Mammary epithelial cell (primary cell): ENCODE measurements around the gene CCDC51.

Experiments
- EZH2 ChIP-seq: IDR thresholded peaks from 2 replicates; pipeline ENCODE4 v1.6.1; 2012; ENCODE audit warnings: low read length, inconsistent platforms, borderline replicate concordance
- TF ChIP-seq, protein P1 (sequence below), 2 donors: IDR thresholded peaks in 1 of 2; conservative IDR thresholded peaks in 1 of 2; 2 replicates each; pipeline ENCODE4 v1.5.1; 2011 to 2012; ENCODE audit warnings: inconsistent platforms in 2 of 2, low read length in 2 of 2, mild to moderate bottlenecking in 2 of 2, control low read depth in 1 of 2, low read depth in 1 of 2; ENCODE audit not compliant: insufficient read depth in 1 of 2; ENCODE audit errors: extremely low read depth in 1 of 2

DNA sequence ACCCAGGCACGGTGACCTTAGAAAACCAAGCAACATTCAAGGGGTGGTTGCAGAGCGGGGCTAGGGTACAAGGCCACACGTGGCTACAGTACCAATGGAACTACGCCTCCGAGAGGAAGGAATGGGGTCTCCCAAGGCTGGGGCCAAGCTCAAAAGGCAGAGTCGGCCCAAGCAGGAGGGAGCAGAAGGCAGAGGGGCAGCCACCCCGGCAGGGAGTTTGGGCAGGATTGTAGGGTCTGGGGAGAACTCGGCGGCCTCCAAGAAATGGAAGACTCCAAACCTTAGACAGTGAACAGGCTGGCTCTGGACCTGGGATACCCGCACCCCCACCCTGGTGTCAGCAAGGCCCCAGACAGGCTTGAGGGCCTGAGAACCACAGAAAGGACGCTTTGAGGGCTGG, 35.3 kb upstream of the CCDC51 start:
- TF ChIP-seq, protein P1, sequence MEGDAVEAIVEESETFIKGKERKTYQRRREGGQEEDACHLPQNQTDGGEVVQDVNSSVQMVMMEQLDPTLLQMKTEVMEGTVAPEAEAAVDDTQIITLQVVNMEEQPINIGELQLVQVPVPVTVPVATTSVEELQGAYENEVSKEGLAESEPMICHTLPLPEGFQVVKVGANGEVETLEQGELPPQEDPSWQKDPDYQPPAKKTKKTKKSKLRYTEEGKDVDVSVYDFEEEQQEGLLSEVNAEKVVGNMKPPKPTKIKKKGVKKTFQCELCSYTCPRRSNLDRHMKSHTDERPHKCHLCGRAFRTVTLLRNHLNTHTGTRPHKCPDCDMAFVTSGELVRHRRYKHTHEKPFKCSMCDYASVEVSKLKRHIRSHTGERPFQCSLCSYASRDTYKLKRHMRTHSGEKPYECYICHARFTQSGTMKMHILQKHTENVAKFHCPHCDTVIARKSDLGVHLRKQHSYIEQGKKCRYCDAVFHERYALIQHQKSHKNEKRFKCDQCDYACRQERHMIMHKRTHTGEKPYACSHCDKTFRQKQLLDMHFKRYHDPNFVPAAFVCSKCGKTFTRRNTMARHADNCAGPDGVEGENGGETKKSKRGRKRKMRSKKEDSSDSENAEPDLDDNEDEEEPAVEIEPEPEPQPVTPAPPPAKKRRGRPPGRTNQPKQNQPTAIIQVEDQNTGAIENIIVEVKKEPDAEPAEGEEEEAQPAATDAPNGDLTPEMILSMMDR (conservative IDR thresholded peaks at IDR 0.05 in 1 of 2, IDR thresholded peaks at IDR 0.05 in 1 of 2; ENCODE audit: extremely low read depth in 1 of 2, insufficient read depth in 1 of 2, low read depth in 1 of 2, low read length in 2 of 2) = no peak
- TF ChIP-seq EZH2 = no peak
